KOPT-K1 (cell line): ENCODE measurements around the gene PITX2.

Source experiments
- H3K27ac ChIP-seq: fragments of 200-600 bp; sonication (generic); 2 replicates; pipeline ENCODE4 v1.5.1; 2016; ENCODE audit warnings: antibody characterized with exemption, mild to moderate bottlenecking, low read depth, low read length; ENCODE audit not compliant: poor library complexity, severe bottlenecking
- H3K36me3 ChIP-seq: fragments of 200-600 bp; sonication (generic); 2 replicates; pipeline ENCODE4 v1.5.1; 2017; ENCODE audit warnings: antibody characterized with exemption, mild to moderate bottlenecking, low read length, moderate library complexity; ENCODE audit not compliant: insufficient read depth
- H3K9me3 ChIP-seq: fragments of 200-600 bp; sonication (generic); 2 replicates; pipeline ENCODE4 v1.5.1; 2017; ENCODE audit warnings: antibody characterized with exemption, low read length, mild to moderate bottlenecking; ENCODE audit not compliant: insufficient read depth, poor library complexity, severe bottlenecking

The PITX2 gene

DNA sequence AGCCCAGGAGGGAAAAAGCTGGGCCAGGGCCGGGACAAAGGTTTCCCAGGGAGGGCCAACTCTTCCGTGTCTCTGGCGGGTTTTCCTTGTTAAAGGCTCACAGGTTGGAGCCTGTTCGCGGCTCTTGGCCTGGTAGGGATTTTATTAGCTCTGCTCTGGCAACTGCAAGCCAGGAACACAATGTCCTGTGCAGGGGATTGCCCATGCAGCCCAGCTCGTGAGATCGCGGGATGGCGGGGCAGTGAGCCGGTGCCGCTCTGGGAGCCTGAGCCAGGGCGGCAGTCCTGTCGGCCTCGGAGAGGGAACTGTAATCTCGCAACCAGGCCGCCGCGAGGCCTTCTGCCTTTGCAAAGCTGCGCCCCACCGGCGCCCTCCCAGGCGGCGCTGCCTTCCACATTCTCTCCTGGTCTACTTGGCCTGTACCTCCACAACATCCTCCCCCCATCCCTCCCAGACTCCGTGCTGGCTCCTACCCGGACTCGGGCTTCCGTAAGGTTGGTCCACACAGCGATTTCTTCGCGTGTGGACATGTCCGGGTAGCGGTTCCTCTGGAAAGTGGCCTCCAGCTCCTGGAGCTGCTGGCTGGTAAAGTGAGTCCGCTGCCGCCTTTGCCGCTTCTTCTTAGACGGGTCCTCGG is 2.1 kb downstream of the PITX2 start:
- peaks cover 34% of the 10 kb centered on the region for H3K9me3 ChIP-seq
- H3K36me3 ChIP-seq, result no peaks in the 10 kb centered on the region
- no peak overlapping the region for H3K27ac ChIP-seq

DNA sequence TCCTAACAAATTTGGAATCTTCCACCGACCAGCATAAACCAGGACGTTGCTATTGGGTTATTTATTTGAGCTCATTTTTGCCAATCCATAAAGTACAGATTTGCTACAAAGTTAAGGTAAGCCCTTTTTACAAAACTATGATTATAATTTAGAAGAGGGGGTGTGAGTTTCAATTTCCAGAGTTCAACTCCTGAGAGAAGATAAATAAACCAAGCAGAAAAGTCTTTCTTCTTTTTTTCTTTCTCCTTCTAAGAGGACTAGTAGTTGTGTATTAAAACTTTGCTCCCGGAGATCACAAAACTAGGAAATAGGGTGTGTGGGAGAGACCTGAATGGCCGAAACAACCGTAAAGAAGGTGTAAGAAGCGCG is 2.6 kb downstream of the PITX2 start:
- Histone ChIP-seq H3K27ac (no peak overlapping the region), H3K36me3 (no peaks in the 10 kb centered on the region), H3K9me3 (peaks cover 34% of the 10 kb centered on the region)

DNA sequence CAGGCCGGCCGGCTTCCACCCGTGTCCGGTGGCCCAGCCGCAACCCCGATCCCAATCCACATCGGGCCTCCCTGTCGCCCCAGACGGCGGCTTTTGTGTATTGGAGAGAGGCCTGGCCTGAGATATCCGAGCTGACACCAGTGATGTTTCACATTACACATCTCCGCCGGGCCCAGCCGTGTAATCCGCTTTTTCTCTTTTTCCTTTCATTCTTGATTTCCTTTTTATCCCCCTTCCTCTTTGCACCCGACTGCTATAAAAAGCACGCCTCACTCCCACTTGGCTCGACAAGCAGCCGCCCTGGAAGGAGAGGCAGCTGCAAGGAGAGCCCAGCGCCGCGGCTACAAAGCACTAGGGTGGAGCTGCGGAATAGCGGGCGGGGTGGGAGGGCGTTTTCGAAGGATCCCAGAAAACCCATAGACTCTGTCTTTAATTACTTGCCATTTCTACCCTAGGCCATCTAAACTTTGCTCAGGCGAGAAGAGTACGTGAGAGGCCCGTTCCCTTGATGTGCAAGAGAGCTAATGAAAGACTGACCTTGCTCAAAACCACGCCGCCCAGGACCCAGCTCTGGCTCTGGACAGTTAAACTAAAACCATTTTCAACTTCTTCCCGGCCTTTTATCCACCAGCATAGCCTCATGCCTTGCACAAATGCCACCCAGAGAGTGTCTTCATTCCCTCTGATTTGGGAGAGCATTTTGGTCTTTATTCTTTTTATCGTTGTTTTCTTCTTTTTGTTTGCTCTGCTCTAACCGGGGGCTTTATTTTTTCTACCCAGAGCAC is 3.2 kb downstream of the PITX2 start:
- Histone ChIP-seq H3K36me3 (no peaks in the 10 kb centered on the region), H3K9me3 (peaks cover 34% of the 10 kb centered on the region), H3K27ac (no peak overlapping the region)

DNA sequence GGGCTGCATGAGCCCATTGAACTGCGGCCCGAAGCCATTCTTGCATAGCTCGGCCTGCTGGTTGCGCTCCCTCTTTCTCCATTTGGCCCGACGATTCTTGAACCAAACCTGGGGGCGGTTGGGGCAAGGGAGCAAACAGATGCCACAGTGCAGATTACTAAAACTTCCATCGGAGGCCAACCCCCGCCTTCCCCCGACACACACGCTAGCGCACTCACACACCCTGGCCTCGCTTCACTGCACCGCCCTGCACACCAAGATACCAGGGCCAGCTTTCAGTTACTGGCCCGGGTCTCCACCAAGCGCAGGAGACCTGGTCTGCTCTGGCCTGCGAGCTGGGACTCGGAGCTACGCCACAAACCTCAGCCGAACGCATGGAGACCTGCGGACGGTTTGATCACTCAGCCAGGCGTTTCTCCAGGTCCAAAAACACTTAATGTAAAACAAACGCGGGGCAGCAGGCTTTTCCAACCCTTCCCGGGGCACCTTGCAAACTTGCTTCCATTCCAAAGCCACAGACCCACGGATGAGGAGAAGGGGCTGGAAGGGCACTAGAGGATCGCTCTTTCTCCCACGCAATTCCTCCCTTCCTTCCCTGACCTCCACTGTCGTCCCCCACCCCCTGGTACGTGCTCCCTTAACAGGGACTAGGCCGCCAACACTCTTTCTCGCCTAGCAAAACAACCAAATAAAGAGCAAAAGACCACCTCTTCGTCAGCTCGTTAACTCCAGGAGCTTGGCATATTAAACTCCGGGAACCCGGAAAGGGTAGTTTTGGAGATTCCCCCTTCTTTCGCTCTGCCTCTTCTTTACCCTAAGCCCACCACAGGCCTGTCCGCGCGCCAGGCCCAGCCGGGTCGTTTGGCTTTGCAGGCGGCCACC is 4.1 kb downstream of the PITX2 start:
- H3K36me3 ChIP-seq, result no peaks in the 10 kb centered on the region
- peaks cover 34% of the 10 kb centered on the region for H3K9me3 ChIP-seq
- H3K27ac ChIP-seq, result no peak overlapping the region

DNA sequence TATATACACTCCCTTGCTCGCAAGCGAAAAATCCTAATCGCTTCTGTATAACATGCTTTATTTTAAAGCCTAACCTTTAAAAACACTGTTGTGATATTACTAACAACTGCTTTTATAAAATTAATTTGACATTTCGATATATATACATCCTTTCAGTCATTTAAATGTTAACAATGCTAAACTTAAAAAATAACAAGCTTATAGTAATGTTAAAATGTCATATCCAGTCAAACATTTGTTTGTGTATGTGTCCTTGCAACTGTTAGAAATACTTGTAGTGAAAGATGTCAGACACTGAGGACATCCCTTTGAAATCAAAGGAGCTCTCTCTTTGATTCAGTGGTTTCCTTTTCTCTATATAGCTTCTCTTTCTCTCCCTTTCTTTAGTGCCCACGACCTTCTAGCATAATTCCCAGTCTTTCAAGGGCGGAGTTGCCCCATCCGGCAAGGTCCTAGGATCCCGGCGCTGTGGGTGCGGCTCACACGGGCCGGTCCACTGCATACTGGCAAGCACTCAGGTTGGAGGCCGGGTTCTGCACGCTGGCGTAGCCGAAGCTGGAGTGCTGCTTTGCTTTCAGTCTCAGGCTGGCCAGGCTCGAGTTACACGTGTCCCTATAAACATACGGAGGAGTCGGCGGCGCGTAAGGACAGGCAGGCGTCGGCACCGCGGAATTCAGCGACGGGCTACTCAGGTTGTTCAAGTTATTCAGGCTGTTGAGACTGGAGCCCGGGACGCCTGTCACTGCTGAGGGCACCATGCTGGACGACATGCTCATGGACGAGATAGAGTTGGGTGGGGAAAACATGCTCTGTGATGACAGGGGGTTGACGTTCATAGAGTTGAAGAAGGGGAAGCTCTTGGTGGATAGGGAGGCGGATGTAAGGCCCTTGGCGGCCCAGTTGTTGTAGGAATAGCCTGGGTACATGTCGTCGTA is 5.0 kb downstream of the PITX2 start:
- H3K36me3 ChIP-seq, result no peaks in the 10 kb centered on the region

DNA sequence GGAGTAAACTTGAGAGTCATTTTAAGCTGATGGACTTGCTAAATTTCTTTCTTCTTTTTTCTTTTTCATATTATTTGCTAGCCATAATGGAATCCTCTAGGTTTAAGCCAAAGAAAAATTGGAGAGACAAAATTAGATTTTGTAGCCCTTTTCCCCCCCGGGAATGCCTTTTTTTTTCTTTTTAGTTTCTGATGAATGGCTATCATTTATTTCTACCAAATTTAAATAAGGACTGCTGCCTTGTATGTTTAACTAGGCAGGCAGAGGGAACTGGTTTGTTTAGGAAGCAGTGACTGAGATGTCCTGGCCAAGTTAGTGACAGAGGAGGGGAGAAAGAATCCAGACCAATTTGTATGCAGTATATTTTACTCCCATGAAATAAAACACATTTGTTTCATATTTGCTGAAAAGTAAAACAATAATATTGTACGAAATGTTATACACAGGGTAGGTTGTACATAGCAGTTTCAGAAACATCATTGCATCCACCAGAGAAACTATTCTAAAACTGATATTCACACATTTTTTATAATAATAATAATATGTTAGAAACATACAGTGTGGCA is 5.7 kb downstream of the PITX2 start:
- Histone ChIP-seq H3K9me3 (peaks cover 25% of the 10 kb centered on the region), H3K27ac (no peak overlapping the region), H3K36me3 (no peaks in the 10 kb centered on the region)

More for the DNA sequence above, 5.0 kb downstream of the PITX2 start:
- H3K27ac ChIP-seq, result no peak overlapping the region
- H3K9me3 ChIP-seq, result peaks cover 32% of the 10 kb centered on the region

DNA sequence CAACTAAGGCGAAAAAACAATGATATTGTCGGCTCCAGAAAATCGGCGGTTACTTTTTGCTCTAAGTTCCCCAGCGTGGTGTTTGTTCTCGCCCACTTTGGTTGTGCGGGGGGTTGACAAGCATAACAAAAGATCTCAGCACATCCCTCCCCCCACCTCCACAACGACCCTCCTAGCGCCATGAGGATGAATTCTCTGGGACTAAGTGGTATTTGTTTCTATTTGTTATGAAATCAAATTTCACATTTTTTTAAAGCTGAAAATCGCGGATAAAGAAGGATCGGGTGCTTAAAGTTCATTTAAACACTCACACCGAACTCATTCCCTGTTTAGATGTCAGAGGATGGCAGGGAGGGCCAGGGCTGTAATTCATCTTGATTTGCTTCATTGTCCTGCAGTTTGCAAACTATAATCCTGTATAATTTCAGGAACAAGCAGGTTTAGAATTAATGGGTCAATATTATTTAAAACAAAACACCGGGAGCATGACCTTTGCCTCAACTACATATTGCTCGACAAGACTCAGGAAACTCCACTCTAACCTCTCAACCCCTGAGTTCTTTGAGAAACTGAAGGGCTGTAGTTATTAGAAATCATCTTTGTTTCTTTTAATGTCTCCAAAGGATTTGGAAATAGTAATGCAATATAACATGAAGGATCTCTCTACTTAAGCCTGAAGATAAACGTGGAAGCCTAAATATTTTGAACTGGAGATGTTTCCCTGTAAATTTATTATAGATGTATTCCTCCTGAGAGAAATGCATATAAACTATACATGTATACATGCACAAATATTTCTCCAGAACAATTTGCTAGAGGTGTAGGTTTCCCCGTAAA is 6.4 kb downstream of the PITX2 start:
- Histone ChIP-seq H3K36me3 (no peaks in the 10 kb centered on the region), H3K27ac (no peak overlapping the region), H3K9me3 (peaks cover 31% of the 10 kb centered on the region)

DNA sequence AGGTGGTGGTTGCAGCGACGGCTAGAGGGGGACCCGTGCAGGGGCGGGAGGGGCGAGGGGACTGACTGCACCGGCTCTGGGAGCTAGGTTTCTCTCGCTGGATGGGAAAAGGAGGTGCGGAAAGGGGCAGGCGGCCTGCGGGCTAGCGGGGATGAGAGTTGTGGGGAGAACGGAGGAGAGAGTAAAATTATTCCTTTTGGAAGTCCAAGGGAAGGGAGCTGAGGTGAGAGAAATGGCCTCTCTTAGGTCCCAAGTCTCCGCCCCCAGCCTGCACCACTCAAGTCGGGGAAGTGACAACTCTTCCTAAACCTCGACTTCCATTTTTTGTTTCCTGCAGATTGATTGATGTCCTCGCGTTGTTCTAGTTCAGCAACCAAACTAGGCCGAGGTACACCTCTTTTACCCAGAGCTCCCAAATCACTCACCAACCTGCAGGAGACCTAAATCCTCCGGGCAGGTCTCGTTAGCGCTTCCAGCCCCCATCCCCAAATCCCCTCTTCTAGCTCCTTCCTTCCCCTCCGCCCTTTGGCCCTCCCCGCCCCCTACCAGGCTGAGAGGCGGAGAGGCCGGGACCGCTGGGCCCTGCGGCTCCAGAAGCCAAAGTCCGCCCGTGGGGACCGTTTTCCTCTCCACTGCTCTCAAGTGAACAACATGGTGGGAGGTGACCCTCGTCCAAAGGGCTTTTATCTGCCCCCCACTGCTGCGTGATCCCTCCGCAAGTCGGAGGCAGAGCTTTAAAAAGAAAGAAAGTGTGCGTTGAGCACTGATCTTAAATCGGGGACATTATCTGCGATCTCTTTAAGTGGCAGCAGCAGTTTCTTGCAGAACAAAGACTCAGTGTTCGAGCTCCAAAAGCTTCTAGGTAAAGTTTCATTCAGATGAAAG is 7.3 kb downstream of the PITX2 start:
- H3K9me3 ChIP-seq, result peaks cover 26% of the 10 kb centered on the region
- no peaks in the 10 kb centered on the region for H3K36me3 ChIP-seq
- no peak overlapping the region for H3K27ac ChIP-seq

DNA sequence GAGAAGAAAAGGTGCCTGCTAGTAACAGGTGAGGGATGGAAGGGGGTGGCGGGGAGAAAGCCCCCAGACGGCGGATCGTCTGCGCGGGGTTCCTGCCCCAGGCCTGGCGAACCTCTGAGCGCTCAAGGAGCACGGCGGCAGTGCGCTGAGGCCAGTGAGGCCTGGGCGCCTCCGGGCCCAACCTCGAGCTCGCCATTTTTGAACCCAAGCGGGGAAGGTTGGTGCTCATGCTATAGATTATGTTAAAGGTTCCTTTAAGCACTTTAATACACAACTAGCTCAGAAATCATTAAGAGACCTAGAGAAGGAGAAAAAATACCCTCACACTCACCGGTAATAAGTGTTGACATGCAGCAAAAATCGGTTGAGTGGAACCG is 7.9 kb downstream of the PITX2 start:
- Histone ChIP-seq H3K9me3 (peaks cover 23% of the 10 kb centered on the region), H3K27ac (no peak overlapping the region), H3K36me3 (no peaks in the 10 kb centered on the region)

DNA sequence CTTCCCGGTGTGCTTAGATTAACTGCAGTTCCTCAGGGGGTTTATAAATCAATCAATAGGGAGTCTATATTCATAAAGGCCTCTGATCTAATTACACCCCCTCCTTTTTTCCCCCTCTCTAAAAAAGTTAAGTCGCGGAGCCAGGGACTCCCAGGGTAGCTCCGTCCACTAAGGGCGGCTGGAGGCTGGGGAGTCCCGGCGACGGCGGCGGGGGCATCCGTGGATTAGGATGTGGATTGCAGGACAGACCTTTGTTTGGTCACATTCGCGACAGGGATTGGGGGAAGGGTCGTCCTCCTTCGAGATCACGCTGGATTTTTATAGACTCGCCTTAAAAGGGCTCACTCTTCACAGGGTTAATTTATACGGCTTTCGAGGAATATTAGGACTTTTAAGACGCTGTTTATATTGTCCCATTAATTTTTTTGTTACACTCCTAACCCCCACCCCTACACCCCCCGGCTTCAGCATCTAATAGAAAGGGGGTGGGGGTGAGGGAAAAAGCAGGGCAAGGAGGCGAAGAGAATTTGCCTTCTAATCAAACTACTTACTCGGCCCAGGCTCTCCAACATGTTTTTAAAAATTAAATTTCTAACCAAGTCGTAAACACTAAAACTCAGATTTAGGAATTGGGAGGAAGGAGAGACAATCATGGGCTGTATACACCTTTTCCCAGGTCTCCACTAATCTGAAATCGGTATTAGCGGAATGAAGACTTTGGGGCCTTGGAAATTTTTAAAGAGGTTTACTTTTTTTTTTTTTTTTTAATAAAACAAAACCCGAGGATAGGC is 8.5 kb downstream of the PITX2 start:
- no peak overlapping the region for H3K27ac ChIP-seq
- no peaks in the 10 kb centered on the region for H3K36me3 ChIP-seq
- peaks cover 20% of the 10 kb centered on the region for H3K9me3 ChIP-seq

DNA sequence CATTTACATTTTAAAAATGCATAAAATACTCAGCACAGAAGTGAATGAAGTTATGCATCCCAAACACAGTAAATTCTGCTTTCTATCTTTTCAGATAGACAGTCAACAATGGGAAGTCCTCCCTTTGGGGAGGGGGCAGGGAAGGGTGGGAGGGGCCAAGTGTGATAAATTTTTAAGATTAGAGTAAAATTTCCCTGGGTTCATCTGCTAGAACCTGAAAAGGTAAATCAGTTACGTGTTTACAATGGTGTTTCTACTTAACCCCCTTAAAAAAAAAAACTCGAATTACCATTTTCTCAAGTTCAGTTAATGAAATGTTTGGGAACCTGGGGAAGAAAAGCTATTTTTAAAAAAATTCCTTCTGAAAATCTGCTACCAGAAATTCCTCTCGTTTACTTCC is 9.1 kb downstream of the PITX2 start:
- Histone ChIP-seq H3K36me3 (no peaks in the 10 kb centered on the region), H3K27ac (no peak overlapping the region), H3K9me3 (peaks cover 14% of the 10 kb centered on the region)

DNA sequence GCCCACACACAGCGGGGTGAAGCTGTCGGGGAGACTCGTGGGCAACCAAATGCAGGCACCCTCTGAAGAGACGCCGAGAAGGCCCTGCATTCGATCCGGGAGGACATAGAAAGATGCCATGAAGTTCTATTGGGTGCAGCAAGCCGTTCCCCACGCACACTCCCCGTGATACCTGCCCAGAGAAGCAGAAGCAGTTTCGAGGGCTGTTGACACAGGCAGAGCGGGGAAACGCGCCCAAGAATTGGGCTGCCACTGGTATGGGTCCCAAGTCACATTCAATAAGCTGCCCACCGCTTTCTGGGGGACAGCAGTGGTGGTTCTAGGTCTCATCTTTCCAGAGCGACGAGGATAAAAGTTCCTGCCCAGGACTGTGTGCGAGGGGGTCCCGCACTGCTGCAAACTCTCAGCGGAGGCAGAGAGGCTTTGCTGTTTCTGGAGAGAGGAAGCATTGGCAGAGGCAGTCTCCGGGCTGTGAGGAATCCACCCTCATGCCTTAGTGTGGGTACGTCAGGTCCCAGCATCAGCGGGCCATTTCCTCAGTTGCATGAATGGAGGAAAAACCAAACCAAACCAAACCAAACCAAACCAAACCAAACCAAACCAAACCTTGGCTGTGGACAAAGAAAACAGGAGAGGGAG is 10.1 kb downstream of the PITX2 start:
- Histone ChIP-seq H3K9me3 (peaks cover 11% of the 10 kb centered on the region), H3K36me3 (no peaks in the 10 kb centered on the region), H3K27ac (no peak overlapping the region)
